NCI-H510A treated with DMSO at 0.1 percent for 48 hours (cell line): ENCODE measurements around the gene PRPF38A.
A peak's percentile ranks its signal among the peaks of the same experiment; 100 is the strongest.
"Not testable (repeated sequence)": the region's sequence is repeated elsewhere in the genome, so short reads cannot be mapped to it uniquely, and the experiment has no call there.

Experiments
- DNase-seq: peaks from one replicate; lab custom pipeline; 2025; lab: John Stamatoyannopoulos, UW

The PRPF38A gene, protein sequence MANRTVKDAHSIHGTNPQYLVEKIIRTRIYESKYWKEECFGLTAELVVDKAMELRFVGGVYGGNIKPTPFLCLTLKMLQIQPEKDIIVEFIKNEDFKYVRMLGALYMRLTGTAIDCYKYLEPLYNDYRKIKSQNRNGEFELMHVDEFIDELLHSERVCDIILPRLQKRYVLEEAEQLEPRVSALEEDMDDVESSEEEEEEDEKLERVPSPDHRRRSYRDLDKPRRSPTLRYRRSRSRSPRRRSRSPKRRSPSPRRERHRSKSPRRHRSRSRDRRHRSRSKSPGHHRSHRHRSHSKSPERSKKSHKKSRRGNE

GRCh38 chr1:52404116-52404974, at the start of gene PRPF38A, which contains the start of gene ORC1:
TSS of gene PRPF38A (plus strand) at chr1:52404602. CDS start at chr1:52404750, 148 bp downstream.
TSS of gene ORC1 (minus strand) at chr1:52404423. CDS start at chr1:52402223, 2,200 bp downstream.
- DNase-seq = peak; percentile 95

DNA sequence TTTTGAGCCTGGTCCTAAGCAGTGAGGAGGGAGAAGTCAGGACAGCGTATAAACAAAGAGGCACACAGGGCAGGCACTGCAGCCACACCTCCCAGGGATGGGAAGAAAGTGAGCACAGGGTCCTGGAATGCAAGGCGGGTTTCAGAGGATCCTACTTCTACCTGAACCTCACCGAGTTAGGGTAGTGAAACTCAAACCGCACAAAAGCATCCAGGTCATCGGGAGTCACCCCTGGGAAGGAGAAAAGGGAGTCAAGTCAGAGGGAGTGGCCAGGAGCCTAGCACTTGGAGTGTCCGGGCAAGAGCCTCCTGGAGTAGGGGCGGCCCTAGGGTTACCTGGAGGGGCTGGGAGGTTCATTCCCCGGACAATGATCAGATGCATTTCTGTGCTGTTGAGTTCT, 49.0 kb upstream of the PRPF38A start:
- no peak for DNase-seq

DNA sequence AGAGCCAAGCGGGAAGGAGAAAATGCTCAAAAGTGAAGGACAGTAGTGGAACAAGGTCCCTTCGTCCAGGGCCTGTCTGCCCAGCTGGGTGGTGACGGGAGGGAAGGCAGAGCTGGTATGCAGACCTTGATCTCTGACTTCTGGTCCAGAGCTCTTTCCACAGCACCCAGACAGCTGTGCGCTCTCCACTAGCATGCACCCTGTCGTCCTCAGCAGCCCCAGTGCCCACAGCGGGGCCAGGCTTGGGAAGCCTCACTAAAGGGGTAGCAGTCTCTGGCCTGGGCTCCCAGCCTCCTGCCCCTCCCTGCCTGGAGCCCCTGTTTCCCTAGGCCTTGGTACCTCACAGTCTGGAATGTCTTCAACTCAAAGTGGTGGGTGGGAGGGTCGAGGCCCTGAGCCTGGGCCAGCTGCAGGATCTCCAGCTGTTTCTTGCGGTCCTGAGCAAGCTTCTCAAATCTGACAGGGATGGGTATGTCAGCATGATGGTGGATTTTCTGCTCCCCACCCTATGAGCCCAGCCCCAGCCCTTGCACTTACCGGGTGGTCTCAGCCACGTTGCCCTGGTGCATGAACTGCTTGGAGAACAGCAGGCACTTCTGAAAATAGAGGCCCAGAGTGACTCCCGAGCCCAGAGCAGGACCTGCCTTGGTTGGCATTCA, 48.4 kb upstream of the PRPF38A start:
- no peak for DNase-seq

DNA sequence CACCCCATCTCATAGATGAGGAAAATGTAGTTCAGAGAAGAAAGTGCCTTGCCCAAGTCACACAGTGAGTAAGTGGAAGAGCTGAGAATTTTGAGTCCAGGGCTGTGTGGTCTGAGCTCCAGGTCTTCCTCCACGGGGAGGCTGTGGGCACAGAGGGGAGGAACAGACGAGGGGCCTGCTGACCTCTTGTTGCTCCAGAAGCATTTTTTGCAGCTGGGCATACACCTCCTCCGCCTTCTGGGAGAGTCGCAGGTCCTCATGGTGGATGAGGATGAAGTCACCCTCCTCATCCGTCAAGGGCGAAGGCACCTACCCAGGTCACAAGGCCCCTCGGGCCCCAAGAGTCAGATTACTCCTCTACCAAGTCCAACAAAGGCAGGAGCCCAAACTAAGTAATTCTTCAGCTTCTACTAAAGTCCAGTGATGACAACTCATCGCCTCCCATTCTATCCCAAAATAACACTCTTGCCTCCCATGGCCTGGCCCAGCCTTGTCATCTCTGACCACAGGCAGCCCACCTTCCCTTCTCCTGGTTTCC, 47.5 kb upstream of the PRPF38A start:
- no peak for DNase-seq

DNA sequence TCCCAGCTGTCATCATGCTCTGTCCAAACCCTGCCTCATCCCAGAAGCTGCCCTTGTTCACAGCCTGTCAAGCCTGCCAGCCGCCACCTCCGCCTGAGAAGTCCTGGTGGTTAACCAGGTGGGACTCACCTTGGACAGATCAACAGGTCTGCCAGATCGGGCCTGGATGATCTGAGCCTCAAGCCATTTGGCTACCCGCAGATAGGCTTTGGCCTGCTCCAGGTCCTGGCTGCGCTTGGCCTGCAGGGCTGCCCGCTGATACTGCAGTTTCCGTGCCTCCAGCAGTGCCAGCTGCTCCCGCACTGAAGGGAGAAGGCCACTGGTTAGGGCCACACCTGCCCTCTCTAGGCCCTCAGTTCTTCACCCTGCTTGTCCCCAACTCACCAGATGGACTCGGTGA, 47.0 kb upstream of the PRPF38A start:
- no peak for DNase-seq

DNA sequence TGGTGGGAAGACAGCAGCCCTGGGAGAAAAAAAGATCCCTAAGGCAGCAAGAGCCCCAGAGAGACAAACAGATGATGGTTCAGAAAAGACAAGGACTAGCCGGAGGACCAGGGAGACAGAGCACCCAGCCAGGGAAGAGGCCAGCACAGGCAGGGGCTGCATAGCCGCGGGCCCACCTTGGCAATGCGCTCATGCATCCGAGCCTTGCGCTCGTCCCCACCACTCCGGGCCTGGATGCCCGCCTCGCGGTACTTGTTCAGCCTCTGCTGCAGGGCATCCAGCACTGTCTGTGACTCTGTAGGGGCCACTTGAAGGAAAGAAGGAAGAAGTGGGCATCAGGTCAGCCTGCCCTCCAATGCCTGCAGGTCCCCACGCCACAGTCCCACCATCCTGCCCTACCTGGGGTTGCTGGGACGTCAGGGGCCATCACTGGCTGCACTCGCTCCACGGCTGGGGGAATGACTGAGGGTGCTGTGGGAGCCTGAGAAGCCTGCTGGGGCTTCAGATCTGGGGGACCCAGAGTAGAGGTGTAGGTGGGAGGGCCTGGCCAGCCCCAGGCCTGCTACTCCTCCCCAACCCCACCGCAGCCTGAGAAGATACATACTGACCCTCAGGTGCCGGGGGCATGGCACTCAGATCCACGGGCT, 45.4 kb upstream of the PRPF38A start:
- DNase-seq = no peak

GRCh38 chr1:52359676-52360594, 44.5 kb upstream of the PRPF38A start:
- no peak for DNase-seq

GRCh38 chr1:52360595-52360968, 43.8 kb upstream of the PRPF38A start:
- DNase-seq = no peak

DNA sequence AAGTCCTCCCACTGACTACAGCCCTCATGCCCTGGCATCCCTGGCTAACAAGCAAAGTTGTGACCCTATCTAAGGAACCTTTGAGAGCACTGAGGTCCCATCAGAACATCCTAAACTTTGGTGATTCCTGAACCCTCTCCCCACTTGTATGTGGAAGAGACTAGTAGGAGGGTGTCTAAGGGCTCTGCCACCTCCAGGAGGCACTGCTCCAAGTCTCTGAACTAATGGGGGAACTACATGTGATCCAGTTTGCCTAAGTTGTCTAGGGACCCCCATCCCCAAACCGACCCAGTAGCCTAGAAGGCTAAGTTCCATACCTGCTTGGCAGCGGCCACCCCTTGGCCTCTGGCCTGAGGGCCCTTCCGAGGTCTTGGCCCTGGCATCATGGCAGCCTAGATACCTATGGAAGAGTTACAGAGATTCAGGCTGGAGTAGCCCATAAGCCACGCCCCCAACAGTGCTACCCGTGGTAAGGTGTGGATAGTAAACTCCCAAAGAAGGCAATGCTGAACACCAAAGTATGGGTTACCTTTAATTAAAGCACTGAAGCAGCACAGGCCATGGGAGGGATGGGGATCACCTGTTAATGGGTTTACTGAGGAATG, 40.1 kb upstream of the PRPF38A start:
- DNase-seq = peak; percentile 13

DNA sequence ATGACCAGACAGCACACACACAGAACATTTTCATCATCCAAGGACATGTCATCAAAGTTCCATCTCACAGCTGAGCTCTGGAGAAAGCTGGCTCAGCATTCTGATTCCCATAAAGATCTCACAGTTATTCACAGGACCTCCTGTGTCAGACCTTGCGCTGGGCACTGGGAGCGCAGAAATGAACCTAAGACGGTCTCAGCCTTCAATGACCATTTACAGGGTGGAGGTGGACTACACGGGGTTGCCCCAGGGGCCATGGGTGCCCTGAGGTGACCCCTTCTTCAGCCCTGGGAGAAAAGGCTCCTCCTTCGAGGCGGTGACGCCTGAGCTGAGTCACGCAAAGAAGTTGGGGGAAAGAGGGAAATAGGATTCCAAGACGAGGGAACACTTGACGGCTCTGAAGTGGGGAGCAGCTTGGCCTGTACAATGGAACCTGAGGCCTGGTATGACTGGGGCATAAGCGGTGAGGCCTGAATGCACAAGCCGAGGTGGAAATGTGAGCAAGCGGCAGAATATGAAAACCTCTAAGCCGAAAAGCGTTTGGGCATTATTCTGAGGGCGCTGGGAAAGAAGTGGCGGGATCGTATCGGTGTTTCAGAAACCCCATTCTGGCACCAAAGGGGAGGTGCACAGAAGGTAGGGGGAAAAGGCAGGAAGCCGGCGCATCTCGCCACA, 39.2 kb upstream of the PRPF38A start:
- no peak for DNase-seq

DNA sequence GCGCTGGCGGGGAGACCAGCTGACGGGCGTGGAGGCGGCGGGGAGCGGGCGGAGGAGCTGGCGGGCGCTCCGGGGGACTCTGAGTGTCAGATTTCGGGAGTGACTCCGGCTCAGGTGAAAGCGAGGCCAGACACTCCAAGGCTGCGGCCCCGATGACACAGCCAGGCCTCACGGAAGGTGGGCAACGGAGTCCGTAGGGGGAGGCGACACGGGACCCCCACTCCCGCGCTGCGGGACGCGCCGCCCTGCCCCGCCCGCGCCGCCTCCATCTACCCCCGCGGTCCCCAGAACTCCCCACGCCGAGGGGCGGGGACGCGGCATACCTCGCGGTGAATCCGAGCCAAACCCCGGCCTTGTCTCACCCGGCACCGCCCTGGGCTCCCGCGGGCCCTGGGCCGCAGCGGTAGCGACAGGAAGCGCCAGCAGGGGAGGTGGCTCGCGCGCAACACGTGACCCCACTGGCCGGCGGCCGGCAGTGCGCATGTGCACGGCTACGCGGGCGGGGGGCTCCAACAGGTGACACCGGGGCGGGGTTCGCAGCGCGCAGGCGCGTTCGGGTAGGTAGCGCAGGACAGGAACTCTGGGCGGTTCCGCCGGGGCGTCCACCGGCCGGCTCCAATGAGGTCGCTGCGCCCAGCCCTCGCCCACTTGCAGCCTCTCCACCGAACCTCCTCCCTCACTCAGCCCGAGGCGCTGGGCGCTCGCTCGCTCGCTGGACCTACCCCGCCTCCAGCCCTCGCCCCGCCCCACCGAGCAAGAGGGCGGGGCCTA, 38.5 kb upstream of the PRPF38A start, which contains the start of gene CC2D1B:
TSS of gene CC2D1B (minus strand) at position 460 of the 771 bp plus-strand sequence. CDS start 1,585 bp downstream, outside the sequence.
- DNase-seq = peak; percentile 95

GRCh38 chr1:52366517-52366827, 37.9 kb upstream of the PRPF38A start:
- no peak for DNase-seq

DNA sequence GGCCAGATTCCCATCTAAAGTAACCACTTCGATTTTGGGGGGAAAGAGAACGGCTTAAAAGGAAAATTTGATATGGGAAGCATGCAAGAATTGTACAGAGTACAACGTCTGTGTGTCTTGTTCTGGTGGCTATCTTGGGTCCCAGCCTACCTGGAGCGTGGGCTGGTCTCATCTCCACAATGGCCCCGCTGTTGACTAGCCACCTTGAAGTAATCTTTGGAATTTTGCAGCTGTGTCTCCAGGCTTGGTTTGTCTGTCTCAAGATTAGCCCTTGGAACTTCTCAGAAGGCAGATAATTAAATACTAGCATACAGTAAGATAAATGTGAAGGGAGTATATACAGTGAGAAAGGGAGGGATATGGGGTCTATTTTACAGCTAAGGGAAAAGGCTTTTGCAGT, 37.1 kb upstream of the PRPF38A start:
- DNase-seq = no peak

- DNase-seq = peak; percentile 70
Measured at GRCh38 chr1:52368383-52369172, 35.8 kb upstream of the PRPF38A start.

GRCh38 chr1:52369851-52370250, 34.6 kb upstream of the PRPF38A start:
- not testable (repeated sequence) for DNase-seq

DNA sequence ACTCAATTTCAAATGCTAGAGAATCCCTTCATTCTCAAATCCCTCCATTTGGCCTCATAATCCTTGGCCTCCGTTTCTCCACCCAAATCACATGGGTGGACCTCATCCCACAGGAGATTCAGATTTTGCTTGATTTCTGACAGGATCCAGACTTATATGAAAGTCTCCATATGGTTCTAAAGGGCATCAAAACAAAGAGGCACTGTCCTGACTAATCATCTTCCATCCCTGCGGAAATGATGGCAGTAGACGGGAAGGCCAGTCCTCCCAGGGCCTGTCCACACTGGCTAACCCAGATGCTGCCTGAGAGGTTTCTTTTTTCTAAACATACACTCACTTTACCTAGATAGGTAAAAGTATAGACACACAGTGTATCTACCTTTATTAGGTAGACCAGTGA, 19.0 kb upstream of the PRPF38A start:
- no peak for DNase-seq

GRCh38 chr1:52386458-52386857, 17.9 kb upstream of the PRPF38A start:
- no peak for DNase-seq

GRCh38 chr1:52393174-52393573, 11.2 kb upstream of the PRPF38A start:
- DNase-seq = no peak
